DMS 273 (cell line): ENCODE results near the gene CPVL.
"Not testable (repeated sequence)": the region's sequence is repeated elsewhere in the genome, so short reads cannot be mapped to it uniquely, and the experiment has no call there.

Experiments used
- DNase-seq: peaks from one replicate; lab custom pipeline; 2025; ENCODE audit not compliant: unreplicated experiment; lab: John Stamatoyannopoulos, UW

Gene CPVL

DNA sequence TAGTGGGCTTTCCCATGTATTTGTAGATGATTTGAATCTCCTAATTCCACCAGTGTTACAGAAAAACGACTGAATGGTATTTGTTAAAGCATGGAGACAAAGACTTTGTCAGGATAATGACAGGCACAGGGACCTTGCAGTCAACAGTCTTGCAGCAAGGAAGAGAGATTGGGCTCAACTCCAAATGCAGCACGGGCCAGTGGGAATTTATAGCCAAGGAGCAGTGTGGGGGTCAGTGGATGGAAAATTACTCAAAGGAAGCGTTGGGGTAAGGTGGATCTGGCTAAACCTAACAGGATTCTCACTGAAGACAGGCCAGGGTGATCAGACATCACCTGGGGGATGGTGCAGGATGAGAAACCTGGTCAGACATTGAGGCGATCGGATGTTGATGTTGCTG is 24.3 kb downstream of the CPVL start:
- DNase-seq = no peak

DNA sequence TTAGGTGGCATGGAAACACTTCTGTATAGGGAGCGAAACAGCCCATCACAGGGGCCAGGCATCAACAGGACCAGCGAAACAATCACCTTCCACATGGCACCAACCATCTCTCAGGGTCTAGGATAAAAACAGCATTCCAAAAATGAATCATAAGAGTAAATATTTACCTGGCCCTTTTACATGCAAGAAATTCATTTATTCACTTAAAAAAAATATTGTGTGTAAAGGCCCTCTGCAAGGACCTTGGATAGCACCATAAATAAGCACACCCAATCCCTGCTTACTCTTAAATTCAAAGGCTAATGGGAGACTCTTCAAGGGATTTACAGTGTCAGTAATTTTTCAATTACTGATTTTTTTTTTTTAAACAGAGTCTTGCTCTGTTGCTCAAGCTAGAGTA is 25.4 kb downstream of the CPVL start:
- DNase-seq = no peak

DNA sequence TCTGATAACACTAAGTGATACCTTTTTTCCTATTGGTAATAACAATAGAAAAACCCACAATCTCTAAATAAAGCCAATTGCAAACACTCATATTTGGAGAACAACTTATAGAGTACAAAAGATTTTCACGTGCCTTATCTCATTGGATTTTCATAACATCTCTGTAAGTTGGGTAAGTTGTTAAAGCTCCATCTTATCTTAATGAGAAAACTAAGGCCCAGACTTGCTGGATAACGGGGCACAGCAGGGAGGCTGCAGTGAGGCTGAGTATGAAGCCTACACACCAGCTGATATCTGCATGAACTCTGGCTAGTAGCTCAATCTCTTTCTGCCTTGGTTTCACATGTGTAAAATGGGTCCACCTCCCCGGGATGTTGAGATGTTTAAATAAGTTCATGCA is 26.8 kb downstream of the CPVL start:
- DNase-seq = peak; percentile 65

DNA sequence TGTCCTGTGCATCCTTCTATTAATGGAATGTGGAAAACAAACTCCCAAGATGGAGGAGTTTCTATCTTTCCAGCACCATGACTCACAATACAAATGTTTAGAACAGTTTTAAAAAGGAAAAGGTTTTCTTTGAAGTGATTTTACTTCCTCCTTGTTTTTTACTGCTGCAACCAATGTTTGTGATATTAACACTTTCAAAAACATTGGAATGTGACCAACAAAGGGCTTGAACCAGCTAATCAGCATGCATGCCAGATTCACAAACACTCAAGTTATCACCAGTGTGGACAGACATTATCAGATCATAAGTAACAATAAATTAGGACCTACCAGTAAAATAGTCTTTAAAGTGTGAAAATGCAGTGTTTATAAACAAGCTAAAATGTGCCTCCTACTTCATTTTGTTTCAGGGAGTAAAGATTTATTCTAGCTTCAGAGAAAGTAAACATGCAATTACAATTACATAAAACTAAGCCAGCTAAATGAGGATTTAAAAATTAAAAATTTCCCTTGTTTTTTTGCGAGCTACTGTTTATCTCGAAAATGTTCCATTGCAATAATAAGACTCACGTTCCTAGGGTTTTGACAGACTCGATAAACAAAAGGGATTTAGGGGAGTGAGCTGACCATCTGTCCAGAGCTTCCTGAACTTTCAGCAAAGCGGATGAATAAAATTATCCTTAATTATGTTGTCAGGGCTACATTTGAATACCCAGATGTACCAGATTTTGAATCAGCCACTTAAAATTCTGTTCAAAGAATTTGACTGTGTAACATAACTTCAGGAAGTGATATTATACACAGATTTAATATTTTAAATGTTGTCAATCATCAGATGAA is 29.8 kb downstream of the CPVL start:
- DNase-seq = peak; percentile 94

DNA sequence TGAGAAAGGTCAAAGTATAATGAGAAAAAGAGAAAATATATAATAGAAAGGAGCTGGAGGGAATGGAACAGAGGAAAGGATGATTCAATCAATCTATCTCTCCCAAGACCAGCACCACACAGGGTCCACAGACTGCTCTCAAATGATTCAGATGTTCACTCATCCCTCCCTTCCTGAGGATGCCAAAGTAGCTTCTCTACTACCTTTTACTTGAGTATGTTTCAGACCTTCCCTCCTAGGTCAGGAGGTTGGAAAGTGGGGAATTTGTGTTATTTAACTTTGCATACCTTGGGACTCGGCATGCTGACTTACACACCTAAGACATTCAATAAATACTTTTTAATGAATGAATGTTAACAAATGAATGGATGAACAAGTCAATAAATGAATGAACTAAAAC is 30.6 kb downstream of the CPVL start:
- peak; percentile 46 for DNase-seq

DNA sequence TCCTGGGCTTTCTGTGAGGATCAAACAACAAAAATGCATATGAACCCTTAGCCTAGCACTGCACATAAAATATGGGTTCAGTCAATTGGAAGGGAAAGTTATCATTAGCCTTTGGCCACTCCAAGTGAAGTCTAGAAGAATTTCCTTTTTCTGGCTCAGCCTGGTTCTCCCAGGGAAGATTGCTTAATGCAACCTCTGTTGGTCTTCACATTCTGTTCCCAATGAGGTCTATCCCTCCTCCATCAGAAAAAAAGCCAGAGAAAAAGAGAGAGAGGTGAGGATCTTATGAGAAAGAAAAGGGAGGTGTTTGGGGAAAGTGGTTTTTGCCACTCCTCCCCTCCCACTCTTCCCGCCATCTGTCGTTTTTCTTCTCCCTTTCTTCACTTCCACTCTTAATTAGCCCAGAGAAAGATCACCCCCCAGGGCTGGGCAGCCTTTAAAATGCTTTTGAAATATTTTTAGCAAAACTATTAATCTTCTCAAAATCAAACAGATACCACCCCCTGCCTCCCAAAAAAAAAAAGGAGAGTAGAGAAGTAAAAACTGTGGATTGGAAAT is 31.1 kb downstream of the CPVL start:
- DNase-seq = peak; percentile 78

DNA sequence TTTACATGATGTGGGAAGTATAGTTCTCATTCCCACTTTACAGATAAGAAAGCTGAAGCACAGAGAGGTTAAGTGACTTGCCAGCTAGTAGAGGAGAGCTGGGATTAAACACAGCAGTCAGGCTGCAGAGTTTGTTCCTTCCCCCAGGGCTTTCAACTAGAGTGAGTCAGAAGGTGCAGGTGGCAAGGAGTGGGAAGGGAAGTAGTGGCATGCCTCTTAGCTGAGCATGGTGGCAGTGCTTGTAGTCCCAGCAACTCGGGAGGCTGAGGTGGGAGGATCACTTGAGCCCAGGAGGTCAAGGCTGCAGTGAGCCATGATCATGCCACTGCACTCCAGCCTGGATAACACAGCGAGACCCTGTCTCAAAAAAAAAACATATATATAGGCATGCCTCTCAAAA is 32.1 kb downstream of the CPVL start:
- not testable (repeated sequence) for DNase-seq

DNA sequence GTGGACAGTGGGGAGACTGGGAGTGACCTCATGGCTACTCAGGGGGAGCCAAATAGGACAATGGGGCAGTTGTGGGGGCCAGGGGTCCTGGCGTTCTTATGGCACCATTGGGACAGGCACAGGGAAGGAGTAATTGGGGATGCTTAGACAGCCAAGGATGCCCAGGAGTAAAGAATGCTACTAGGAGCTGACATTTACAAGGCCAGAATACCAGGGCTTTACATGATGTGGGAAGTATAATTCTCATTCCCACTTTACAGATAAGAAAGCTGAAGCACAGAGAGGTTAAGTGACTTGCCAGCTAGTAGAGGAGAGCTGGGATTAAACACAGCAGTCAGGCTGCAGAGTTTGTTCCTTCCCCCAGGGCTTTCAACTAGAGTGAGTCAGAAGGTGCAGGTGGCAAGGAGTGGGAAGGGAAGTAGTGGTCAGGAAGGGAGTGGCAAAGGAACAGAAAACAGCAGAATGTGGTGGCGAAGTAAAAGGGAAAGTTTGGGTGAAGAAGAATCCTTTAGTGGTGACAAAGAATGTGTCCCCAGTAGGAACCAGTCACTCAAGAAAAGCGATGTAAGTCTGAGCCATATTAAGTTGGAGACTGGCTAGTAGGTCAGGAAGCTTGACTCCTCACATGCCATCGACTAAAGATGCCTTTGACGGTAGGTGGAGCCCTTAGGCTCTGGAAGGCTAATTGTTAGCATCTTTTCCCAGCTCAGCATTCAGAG is 32.8 kb downstream of the CPVL start:
- peak; percentile 77 for DNase-seq

DNA sequence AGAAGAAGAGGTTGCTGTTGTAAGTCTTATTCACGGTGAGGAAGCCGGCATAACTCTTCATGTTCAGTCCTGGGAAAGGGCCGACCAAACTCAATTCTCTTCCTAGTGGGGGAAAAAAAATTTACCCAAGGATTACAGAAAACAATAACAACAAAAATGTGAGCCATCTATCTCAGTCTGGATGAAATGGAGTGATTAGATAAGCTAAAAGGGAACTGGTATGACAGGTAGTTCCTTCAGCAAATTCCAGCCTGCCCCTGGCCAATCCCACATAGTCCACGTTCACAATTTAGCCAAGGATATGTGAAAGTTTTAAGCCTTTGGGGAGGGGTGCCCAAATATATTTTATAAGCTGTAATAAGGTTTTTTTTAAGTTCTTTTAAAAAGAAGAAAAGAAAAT is 33.6 kb downstream of the CPVL start:
- DNase-seq = no peak

DNA sequence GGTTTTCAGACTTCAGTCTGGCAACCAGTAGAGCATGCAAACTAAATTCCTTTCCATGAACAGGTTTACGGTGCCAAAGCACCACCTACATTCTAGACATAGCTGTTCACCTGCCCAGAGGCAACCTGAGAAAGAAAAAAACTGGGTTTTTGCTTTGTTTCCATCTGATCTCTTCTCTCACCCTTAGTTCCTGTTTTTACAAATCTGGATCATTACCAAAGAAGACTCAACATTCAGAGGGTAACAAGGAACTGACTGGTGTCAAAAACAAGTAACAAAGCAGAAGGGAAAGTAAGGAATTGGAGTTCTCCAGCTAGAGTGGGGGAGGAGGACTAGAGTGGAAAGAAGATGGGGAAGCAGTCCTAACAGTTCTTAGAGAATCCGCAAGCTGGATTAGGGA is 36.4 kb downstream of the CPVL start:
- DNase-seq = no peak

DNA sequence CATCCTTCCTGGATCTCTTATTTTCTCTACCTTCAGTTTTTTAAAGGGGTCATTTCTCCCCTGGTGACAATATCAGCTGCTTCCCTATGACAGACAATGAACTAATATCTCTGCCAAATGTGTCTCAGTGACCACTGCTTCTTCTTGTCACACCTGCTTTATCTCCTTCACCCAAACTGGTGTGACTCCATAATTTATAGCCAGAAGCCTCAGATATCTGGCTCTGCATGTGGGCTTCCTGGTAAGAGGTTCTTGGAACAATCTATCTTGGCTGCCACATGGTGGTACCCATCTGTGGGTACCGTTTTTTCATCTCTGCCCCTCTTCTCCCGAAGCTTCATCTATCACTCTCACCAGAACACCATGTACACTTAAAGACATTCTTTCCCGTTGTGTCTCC is 37.0 kb downstream of the CPVL start:
- no peak for DNase-seq

DNA sequence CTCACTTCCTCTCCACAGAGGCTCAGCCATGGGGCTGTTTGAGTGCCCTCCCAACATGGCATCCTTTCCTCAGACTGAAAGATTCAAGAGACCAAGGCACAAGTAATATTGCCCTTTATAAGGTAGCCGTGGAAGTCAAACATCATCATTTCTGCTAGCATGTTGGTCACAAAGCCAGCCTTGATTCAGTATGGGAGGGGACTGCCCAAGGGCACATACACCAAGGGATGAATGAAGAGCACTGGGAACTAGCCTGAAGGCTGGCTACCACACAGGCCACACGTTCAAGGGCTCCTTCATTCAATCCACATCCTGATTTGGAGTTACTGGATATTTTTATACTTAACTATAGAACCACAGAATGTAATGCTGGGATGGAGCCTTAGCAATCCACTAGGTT is 39.3 kb downstream of the CPVL start:
- DNase-seq = no peak

DNA sequence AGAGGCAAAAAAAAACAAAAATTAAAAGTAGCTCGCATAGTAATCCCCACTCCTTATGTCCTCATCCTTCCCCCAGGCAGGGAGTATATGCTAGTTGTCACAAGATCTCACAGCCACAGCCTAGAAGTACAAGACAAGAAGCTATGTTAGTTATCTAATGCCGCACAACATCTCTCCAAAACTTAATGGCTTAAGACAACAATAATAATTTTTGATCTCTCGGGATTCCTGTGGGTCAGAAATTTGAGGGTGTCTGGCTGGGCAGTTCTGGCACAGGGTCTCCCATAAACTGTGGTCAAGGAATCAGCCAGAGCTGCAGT is 39.7 kb downstream of the CPVL start:
- DNase-seq = no peak

DNA sequence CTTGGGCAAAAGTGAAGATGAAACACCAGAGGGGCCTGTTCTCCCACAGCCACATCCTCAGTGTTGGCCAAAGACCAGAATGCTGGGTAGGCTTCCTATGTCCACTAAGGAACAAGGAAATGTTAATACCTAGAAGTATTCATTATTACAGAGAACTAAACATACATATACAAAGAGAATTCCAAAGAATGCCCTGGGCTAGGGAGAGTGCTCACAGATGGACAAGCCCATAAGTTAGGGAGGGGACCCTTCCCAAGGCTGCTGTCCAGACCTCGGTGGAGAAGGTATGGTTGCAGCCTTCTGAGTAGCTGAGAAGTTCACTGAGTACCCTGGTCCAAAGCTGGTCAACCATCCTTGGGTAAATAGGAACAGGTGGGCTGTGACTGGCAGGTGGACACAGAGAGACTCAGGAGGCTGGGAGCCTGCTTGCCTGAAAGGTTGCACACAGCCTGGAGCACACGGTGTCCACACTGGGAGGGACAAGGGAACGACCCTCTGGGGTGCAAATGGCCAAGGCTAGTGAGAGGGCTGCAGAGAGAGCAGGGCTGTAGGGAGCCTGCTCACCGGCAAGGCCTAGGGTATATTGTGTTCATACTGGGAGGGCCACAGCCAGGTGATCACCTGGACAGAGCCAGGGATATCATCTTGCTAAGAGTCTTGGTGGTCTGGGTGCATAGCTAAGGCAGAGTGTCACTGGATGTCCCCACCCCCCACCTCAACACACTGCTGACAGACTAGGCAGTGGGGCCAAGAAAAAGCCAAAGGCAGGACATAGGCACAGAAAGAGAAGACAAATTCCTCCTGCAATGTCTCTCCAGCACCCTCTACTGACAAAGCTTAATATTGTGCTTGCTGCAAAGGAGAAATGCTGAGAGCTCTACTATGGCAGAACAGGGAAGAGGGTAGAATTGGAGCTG is 40.3 kb downstream of the CPVL start:
- peak; percentile 93 for DNase-seq

DNA sequence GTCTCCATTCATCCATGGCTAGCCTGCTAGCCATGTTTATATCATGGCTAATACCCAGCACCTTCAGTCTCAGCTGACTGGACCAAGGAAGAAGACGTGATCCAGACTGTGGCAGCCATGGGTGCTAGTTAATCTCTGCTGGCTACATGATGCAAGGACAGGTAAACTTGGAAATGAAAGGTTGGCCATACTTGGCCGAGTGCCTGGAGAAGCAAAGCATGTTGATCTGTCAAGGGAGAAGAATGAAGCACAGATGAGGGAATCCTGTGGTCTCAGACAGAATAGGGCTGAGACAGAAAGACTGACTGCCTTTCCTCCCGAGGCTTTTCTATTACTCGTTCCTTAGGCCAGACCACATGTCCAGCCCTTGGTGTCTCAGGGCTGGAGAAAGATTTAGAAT is 41.1 kb downstream of the CPVL start:
- no peak for DNase-seq

DNA sequence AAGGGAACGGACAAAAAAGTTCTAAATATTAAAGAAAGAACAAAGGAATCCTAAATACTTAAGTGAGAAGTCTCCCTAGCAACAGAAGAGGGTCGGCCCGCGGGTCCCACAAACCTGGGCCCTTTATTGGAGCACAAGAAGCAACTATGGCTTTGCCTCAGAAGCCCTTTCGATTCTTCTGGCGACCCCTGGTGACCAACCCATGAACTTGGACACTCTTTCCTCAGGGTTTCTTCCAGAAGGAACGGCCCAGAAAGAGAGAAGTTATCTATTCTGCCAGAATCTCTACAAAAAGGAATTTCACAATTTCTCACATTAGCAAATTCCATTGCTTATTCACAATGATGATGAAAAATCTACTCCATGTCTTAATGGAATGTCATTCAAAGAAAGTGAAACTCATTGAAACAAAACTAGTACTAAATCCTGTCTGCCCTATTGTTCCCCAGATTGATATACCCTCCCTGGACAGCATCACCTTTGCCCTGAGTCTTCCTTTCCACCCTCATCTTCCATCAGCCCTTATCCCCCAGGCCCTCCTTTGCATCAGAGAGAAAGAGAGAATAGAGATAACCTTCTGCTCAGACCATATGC is 43.7 kb downstream of the CPVL start:
- peak; percentile 96 for DNase-seq

DNA sequence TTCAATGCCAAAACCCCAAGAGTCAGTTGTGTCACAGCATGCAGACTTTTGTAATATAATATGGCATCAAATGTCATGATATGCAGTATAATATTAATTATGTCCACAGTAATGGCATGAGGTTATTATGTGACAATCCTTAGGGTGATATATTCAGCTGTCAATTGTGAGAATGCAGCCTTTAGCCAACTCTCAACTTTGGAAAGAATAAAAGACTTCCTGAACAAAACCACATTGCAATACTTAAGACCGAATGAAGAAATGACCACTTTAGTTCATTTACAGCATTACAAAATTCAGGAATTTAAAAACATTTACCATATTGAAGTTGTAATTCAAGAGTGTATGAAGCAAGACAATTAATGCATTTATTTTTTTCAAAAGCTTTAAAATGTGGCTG is 45.4 kb downstream of the CPVL start:
- DNase-seq = no peak

DNA sequence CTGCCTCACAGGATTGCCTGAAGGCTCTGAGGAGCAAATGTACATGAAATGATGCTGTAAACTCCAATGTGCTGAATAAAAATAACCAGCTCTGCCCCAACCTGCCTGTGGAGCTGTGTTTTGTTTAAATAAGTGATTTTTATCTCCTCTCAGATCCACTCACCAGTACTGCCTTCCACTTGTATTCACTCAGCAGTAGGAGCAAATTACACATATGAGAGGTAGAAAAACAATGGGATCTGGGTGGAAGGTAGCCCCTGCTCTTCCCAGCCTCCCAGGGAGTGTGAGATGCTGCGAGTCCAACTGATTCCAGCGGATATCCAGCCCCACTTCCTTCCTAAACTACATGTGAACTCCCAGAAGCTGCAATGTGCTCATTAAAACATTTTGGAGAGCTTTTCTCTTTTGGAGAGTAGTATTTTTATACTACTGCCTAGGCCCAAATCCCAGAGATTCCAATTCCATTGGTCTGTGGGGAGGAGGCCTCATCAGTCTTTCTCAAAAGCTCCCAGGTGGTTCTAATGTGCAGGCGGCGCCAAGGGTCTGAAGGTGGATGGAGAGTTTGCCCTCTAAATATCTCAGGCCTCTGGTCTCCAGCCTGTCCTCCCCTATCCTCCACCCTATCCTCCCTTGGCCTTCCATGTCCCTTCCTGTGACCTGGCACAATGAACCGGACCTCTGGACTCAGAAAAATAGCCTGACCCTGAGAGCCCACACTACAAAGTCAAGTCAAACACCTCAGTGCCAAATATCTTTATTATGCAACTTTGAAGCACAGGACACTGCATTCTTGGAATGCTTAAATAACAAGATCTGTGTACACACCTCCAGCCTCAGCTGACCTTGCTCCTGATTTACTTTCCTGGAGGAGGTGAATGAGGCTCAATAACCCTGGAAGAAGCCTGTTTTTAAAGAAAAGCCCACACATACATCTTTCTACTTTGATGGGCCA is 46.2 kb downstream of the CPVL start:
- DNase-seq = no peak

DNA sequence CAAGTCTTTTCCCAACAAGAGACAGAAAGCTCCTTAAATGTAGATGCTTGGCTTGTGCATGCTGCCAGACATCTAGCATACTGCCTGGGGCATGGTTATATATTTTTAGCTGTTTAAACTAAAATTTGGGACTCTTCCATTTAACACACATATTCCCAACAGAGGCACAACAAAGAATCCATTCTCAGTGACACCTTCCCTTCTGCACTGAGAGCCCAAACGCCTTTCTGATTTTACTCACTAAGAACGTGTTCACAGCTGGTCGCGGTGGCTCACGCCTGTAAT is 49.9 kb downstream of the CPVL start:
- DNase-seq = no peak
